Natural killer cell (primary cell): ENCODE data around the gene CCDC69. TPM values are rescaled to one million over a fixed set of nuclear protein-coding genes. Genes with fewer than 3 reads are reported as not detected.

Experiments
- ATAC-seq, 3 donors: fragments of 150-1000 bp in 2 of 3; fragments of 200-7000 bp in 1 of 3; cut with Tn5 transposase; 1 replicate in 1 of 3; 2 replicates in 2 of 3; pipeline ENCODE4 v1.10.0; 2021; ENCODE audit warnings: mild to moderate bottlenecking in 2 of 3, moderate library complexity in 2 of 3
- DNase-seq, 2 donors: peaks; one replicate each; pipeline versions ENCODE4 v3.0.0 to v3.0.0-alpha.2; 2013 to 2021; ENCODE audit warnings: mixed read lengths in 1 of 2
- H3K27ac ChIP-seq: one replicate; pipeline ENCODE4 v1.5.1; 2013; ENCODE audit warnings: mild to moderate bottlenecking, low read length
- H3K27me3 ChIP-seq: one replicate; pipeline ENCODE4 v1.6.1; 2013; ENCODE audit warnings: low read length; ENCODE audit not compliant: control insufficient read depth, insufficient read depth
- H3K36me3 ChIP-seq: one replicate; pipeline ENCODE4 v1.6.1; 2013; ENCODE audit warnings: low read length; ENCODE audit not compliant: control insufficient read depth, insufficient read depth
- H3K4me1 ChIP-seq: one replicate; pipeline ENCODE4 v1.6.1; 2013; ENCODE audit warnings: low read length; ENCODE audit not compliant: control insufficient read depth, insufficient read depth
- H3K4me3 ChIP-seq: one replicate; pipeline ENCODE4 v1.5.1; 2013; ENCODE audit warnings: low read length
- H3K9me3 ChIP-seq: one replicate; pipeline ENCODE4 v1.6.1; 2013; ENCODE audit warnings: low read length; ENCODE audit not compliant: control insufficient read depth, insufficient read depth
- H3K27ac Mint-ChIP-seq, 2 donors: one replicate each; pipeline ENCODE4 v1.8.0; 2022; ENCODE audit warnings: mild to moderate bottlenecking in 2 of 2, mixed read lengths in 2 of 2, moderate library complexity in 1 of 2
- H3K27me3 Mint-ChIP-seq, 2 donors: one replicate each; pipeline ENCODE4 v1.8.0; 2022; ENCODE audit warnings: low read depth in 2 of 2, mixed read lengths in 2 of 2
- H3K36me3 Mint-ChIP-seq: one replicate; pipeline ENCODE4 v1.8.0; 2022; ENCODE audit warnings: mixed read lengths
- H3K4me1 Mint-ChIP-seq, 2 donors: one replicate each; pipeline ENCODE4 v1.8.0; 2022; ENCODE audit warnings: mixed read lengths in 2 of 2
- H3K4me3 Mint-ChIP-seq: one replicate; pipeline ENCODE4 v1.8.0; 2022; ENCODE audit warnings: mild to moderate bottlenecking, moderate library complexity, mixed read lengths
- H3K9me3 Mint-ChIP-seq, 2 donors: one replicate each; pipeline ENCODE4 v1.8.0; 2022; ENCODE audit warnings: mixed read lengths in 2 of 2
- WGBS: methylation state at CpG from one replicate; pipeline ENCODE4 v1.1.7; 2013; ENCODE audit warnings: missing lambda C conversion rate; ENCODE audit not compliant: insufficient coverage; 5-methylcytosine and 5-hydroxymethylcytosine counted together
- intact Hi-C: fragments of 100-400 bp; cut with micrococcal nuclease; formaldehyde crosslinking; loops from one replicate; pipeline ENCODE4 v1.14.2; 2022
- total RNA-seq, 4 donors: library from RNA; stranded (reverse); fragments of 120-200 nt in 1 of 4; gene quantifications; one replicate each; pipeline versions ENCODE4 v1.2.3 to v1.2.4, GENCODE V29; 2013 to 2022
- TF ChIP-seq, protein P1 (sequence below): fragments of 200-600 bp; IDR thresholded peaks from one replicate; pipeline ENCODE4 v1.8.0; 2022; ENCODE audit warnings: antibody characterized with exemption

The CCDC69 gene
- total RNA-seq, 3 donors from 2014 or later (not counting 1 experiment from before 2014, with no cell fraction given) = 181 to 227 (median 204) TPM

GRCh38 chr5:151151793-151152192, 72.1 kb downstream of the CCDC69 start:
- H3K36me3 ChIP-seq = peaks cover 14% of the 10 kb centered on the region
- TF ChIP-seq, protein P1, sequence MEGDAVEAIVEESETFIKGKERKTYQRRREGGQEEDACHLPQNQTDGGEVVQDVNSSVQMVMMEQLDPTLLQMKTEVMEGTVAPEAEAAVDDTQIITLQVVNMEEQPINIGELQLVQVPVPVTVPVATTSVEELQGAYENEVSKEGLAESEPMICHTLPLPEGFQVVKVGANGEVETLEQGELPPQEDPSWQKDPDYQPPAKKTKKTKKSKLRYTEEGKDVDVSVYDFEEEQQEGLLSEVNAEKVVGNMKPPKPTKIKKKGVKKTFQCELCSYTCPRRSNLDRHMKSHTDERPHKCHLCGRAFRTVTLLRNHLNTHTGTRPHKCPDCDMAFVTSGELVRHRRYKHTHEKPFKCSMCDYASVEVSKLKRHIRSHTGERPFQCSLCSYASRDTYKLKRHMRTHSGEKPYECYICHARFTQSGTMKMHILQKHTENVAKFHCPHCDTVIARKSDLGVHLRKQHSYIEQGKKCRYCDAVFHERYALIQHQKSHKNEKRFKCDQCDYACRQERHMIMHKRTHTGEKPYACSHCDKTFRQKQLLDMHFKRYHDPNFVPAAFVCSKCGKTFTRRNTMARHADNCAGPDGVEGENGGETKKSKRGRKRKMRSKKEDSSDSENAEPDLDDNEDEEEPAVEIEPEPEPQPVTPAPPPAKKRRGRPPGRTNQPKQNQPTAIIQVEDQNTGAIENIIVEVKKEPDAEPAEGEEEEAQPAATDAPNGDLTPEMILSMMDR = no peak
- WGBS = 2% methylated on average over 2 of the region's 5 CpGs
- DNase-seq = peak in 1 of 2 donors; percentile 42
- intact Hi-C loops = loop anchor here (10.0 kb wide), 1 partner anchor 63 kb away; no protein-coding TSS in a partner anchor
- Mint-ChIP-seq H3K36me3 (no peaks in the 10 kb centered on the region), H3K27me3 (no peaks in the 10 kb centered on the region), H3K9me3 (no peaks in the 10 kb centered on the region), H3K27ac (peak overlapping the region; percentile 80 to 95), H3K4me1 (peaks cover 95 to 99% of the 10 kb centered on the region in 2 donors), H3K4me3 (peak overlapping the region; percentile 77)
- H3K27me3 ChIP-seq = no peaks in the 10 kb centered on the region
- H3K9me3 ChIP-seq = no peaks in the 10 kb centered on the region
- peak in 1 of 3 donors; percentile 14 for ATAC-seq
- H3K4me3 ChIP-seq = no peak overlapping the region
- H3K27ac ChIP-seq = peak overlapping the region; percentile 79
- H3K4me1 ChIP-seq = peaks cover 98% of the 10 kb centered on the region

- TF ChIP-seq, protein P1 = no peak
- Histone ChIP-seq H3K4me3 (no peak overlapping the region), H3K27ac (peak overlapping the region; percentile 79), H3K9me3 (no peaks in the 10 kb centered on the region), H3K4me1 (peaks cover 98% of the 10 kb centered on the region), H3K27me3 (no peaks in the 10 kb centered on the region), H3K36me3 (peaks cover 19% of the 10 kb centered on the region)
- peak in 1 of 2 donors; percentile 54 for DNase-seq
- no peaks in the 10 kb centered on the region for H3K9me3 Mint-ChIP-seq
- no peaks in the 10 kb centered on the region for H3K36me3 Mint-ChIP-seq
- peaks cover 95 to 99% of the 10 kb centered on the region in 2 donors for H3K4me1 Mint-ChIP-seq
- WGBS = 9% methylated on average over 2 of the region's 2 CpGs
- H3K27ac Mint-ChIP-seq = peak overlapping the region; percentile 80 to 95
- intact Hi-C loops = loop anchor here (10.0 kb wide), 1 partner anchor 64 kb away; no protein-coding TSS in a partner anchor
- peak overlapping the region; percentile 77 for H3K4me3 Mint-ChIP-seq
- peak in 1 of 3 donors; percentile 11 for ATAC-seq
- H3K27me3 Mint-ChIP-seq = no peaks in the 10 kb centered on the region
These were observed 72.6 kb downstream of the CCDC69 start for GRCh38 chr5:151151263-151151660.

GRCh38 chr5:151150471-151151262, 73.2 kb downstream of the CCDC69 start:
- Mint-ChIP-seq H3K4me3 (peak overlapping the region; percentile 77), H3K36me3 (no peaks in the 10 kb centered on the region), H3K27me3 (no peaks in the 10 kb centered on the region), H3K27ac (peak overlapping the region; percentile 80 to 95), H3K9me3 (no peaks in the 10 kb centered on the region), H3K4me1 (peaks cover 95 to 99% of the 10 kb centered on the region in 2 donors)
- 10% methylated on average over 5 of the region's 5 CpGs for WGBS
- intact Hi-C loops = loop anchor here (10.0 kb wide), 1 partner anchor 64 kb away; no protein-coding TSS in a partner anchor
- DNase-seq (peak; percentile 40 to 89), ATAC-seq (peak; percentile 67 to 73 (median 70))
- TF ChIP-seq, protein P1 = no peak
- Histone ChIP-seq H3K27me3 (no peaks in the 10 kb centered on the region), H3K36me3 (peaks cover 25% of the 10 kb centered on the region), H3K4me3 (no peak overlapping the region), H3K27ac (peak overlapping the region; percentile 79), H3K4me1 (peaks cover 98% of the 10 kb centered on the region), H3K9me3 (no peaks in the 10 kb centered on the region)
